Iris pigment epithelial cell (primary cell): ENCODE measurements around the gene MT1HL1.
"Not testable (repeated sequence)": the region's sequence is repeated elsewhere in the genome, so short reads cannot be mapped to it uniquely, and the experiment has no call there.

Experiments
- DNase-seq: peaks from one replicate; pipeline ENCODE4 v3.0.0-alpha.2; 2011; ENCODE audit warnings: low read depth

MT1HL1 gene

GRCh38 chr1:236975461-236975860 is 28.8 kb downstream of the MT1HL1 start:
- DNase-seq = no peak

GRCh38 chr1:236974025-236974424 is 30.2 kb downstream of the MT1HL1 start:
- not testable (repeated sequence) for DNase-seq

GRCh38 chr1:236966636-236967035 is 37.6 kb downstream of the MT1HL1 start:
- DNase-seq = no peak

GRCh38 chr1:236963920-236964319 is 40.3 kb downstream of the MT1HL1 start:
- no peak for DNase-seq

- DNase-seq = no peak
Measured at GRCh38 chr1:236959112-236959511, 45.1 kb downstream of the MT1HL1 start.

GRCh38 chr1:236957235-236957634 is 47.0 kb downstream of the MT1HL1 start:
- DNase-seq = no peak
